DOHH2 (cell line): Measurements from ENCODE around the gene APOA5.
"Not testable (repeated sequence)": the region's sequence is repeated elsewhere in the genome, so short reads cannot be mapped to it uniquely, and the experiment has no call there.

ENCODE experiments used
- H3F3A ChIP-seq: fragments of 200-600 bp; sonication (generic), shearing (Covaris generic); 2 replicates; pipeline ENCODE4 v1.6.0; 2016; ENCODE audit warnings: antibody characterized with exemption, mild to moderate bottlenecking; ENCODE audit not compliant: control insufficient read depth, insufficient read depth
- H3K27ac ChIP-seq: fragments of 200-600 bp; sonication (generic); 2 replicates; pipeline ENCODE4 v1.5.1; 2014; ENCODE audit warnings: low read depth, mild to moderate bottlenecking, low read length, moderate library complexity
- H3K27me3 ChIP-seq: fragments of 200-600 bp; sonication (generic); 2 replicates; pipeline ENCODE4 v1.6.1; 2014; ENCODE audit warnings: mild to moderate bottlenecking, low read length, mixed read lengths; ENCODE audit not compliant: control insufficient read depth
- H3K36me3 ChIP-seq: fragments of 200-600 bp; sonication (generic); 2 replicates; pipeline ENCODE4 v1.6.1; 2014; ENCODE audit warnings: mild to moderate bottlenecking, low read length, moderate library complexity, mixed read lengths; ENCODE audit not compliant: control insufficient read depth
- H3K4me1 ChIP-seq: fragments of 200-600 bp; sonication (generic); 2 replicates; pipeline ENCODE4 v1.6.1; 2014; ENCODE audit warnings: mild to moderate bottlenecking, low read length, mixed read lengths; ENCODE audit not compliant: control insufficient read depth
- H3K4me2 ChIP-seq: fragments of 200-600 bp; sonication (generic); 2 replicates; pipeline ENCODE4 v1.6.0; 2014; ENCODE audit warnings: mild to moderate bottlenecking, low read length, moderate library complexity
- H3K4me3 ChIP-seq: fragments of 200-600 bp; sonication (generic); 2 replicates; pipeline ENCODE4 v1.5.1; 2014; ENCODE audit warnings: mild to moderate bottlenecking, low read length, mixed read lengths
- H3K79me2 ChIP-seq: fragments of 200-600 bp; sonication (generic); 2 replicates; pipeline ENCODE4 v1.6.1; 2014; ENCODE audit warnings: mild to moderate bottlenecking, low read length, mixed read lengths; ENCODE audit not compliant: control insufficient read depth
- H3K9me2 ChIP-seq: fragments of 200-600 bp; sonication (generic); replicated peaks from 2 replicates; pipeline ENCODE4 v1.6.1; 2014; ENCODE audit warnings: mild to moderate bottlenecking, low read length, mixed read lengths; ENCODE audit not compliant: control insufficient read depth
- H3K9me3 ChIP-seq: fragments of 200-600 bp; sonication (generic); 2 replicates; pipeline ENCODE4 v1.6.1; 2014; ENCODE audit warnings: antibody characterized with exemption, low read length, mixed read lengths; ENCODE audit not compliant: control insufficient read depth, insufficient read depth
- H4K20me1 ChIP-seq: fragments of 200-600 bp; sonication (generic); 2 replicates; pipeline ENCODE4 v1.6.0; 2014; ENCODE audit warnings: low read depth, mild to moderate bottlenecking, antibody characterized with exemption, low read length, moderate library complexity; ENCODE audit not compliant: control insufficient read depth, insufficient read depth
- CTCF ChIP-seq: fragments of 200-600 bp; sonication (generic); IDR thresholded peaks from one replicate; pipeline ENCODE4 v1.5.1; 2014; ENCODE audit warnings: antibody characterized with exemption, mild to moderate bottlenecking, low read depth, low read length; ENCODE audit not compliant: poor library complexity, severe bottlenecking
- EZH2phosphoT487 ChIP-seq: fragments of 200-600 bp; sonication (generic); IDR thresholded peaks from 2 replicates; pipeline ENCODE4 v1.6.1; 2017; ENCODE audit warnings: borderline replicate concordance, mild to moderate bottlenecking, antibody characterized with exemption, low read length, moderate library complexity, mixed read lengths

The APOA5 gene

GRCh38 chr11:116807601-116808261 is 16.1 kb upstream of the APOA5 start:
- no peak overlapping the region for H3K4me2 ChIP-seq
- no peak overlapping the region for H3K4me3 ChIP-seq
- no peaks in the 10 kb centered on the region for H3K4me1 ChIP-seq
- H3K9me3 ChIP-seq: no peaks in the 10 kb centered on the region
- H3F3A ChIP-seq: no peaks in the 10 kb centered on the region
- TF ChIP-seq EZH2phosphoT487 (no peak), CTCF (no peak)
- H3K9me2 ChIP-seq: no peaks in the 10 kb centered on the region
- H3K36me3 ChIP-seq: no peaks in the 10 kb centered on the region
- H3K27me3 ChIP-seq: peaks cover 21% of the 10 kb centered on the region
- no peaks in the 10 kb centered on the region for H4K20me1 ChIP-seq
- H3K27ac ChIP-seq: no peak overlapping the region
- no peaks in the 10 kb centered on the region for H3K79me2 ChIP-seq

GRCh38 chr11:116804001-116804400 is 12.3 kb upstream of the APOA5 start:
- Histone ChIP-seq H3K79me2 (no peaks in the 10 kb centered on the region), H3K4me2 (no peak overlapping the region)

GRCh38 chr11:116801662-116802061 is 10.0 kb upstream of the APOA5 start:
- H3K4me1 ChIP-seq, H3K9me2 ChIP-seq, H3K4me2 ChIP-seq, H3K79me2 ChIP-seq, H3K36me3 ChIP-seq, H3K27ac ChIP-seq, H3F3A ChIP-seq, H3K4me3 ChIP-seq, H3K9me3 ChIP-seq, H4K20me1 ChIP-seq: not testable (repeated sequence)
- H3K27me3 ChIP-seq: peaks cover 32% of the 10 kb centered on the region

More at GRCh38 chr11:116804001-116804400, 12.3 kb upstream of the APOA5 start:
- Histone ChIP-seq H3F3A (no peaks in the 10 kb centered on the region), H3K4me3 (no peak overlapping the region), H3K27ac (no peak overlapping the region), H3K27me3 (peaks cover 31% of the 10 kb centered on the region), H3K36me3 (no peaks in the 10 kb centered on the region), H4K20me1 (no peaks in the 10 kb centered on the region), H3K4me1 (no peaks in the 10 kb centered on the region), H3K9me3 (no peaks in the 10 kb centered on the region), H3K9me2 (no peaks in the 10 kb centered on the region)
- TF ChIP-seq EZH2phosphoT487 (no peak), CTCF (no peak)

GRCh38 chr11:116800610-116801009 is 8.9 kb upstream of the APOA5 start:
- Histone ChIP-seq H4K20me1 (no peaks in the 10 kb centered on the region), H3K79me2 (no peaks in the 10 kb centered on the region), H3K4me1 (no peaks in the 10 kb centered on the region), H3K27ac (no peak overlapping the region), H3K9me2 (no peaks in the 10 kb centered on the region), H3F3A (no peaks in the 10 kb centered on the region), H3K27me3 (peaks cover 32% of the 10 kb centered on the region), H3K36me3 (no peaks in the 10 kb centered on the region), H3K4me2 (no peak overlapping the region), H3K9me3 (no peaks in the 10 kb centered on the region), H3K4me3 (no peak overlapping the region)
- TF ChIP-seq CTCF (no peak), EZH2phosphoT487 (no peak)
